ENCODE measurements around the gene CDIP1. TPM values are rescaled to one million over a fixed set of nuclear protein-coding genes. Genes with fewer than 3 reads are reported as not detected.

The CDIP1 gene
- total and polyA plus RNA-seq, 2 of the 8 experiments (the other 6 are each of a cell fraction or from before 2014, with no cell fraction given) = 56.6 to 76.3 TPM

- Histone ChIP-seq H3K27ac (ENCODE audit: low read depth, low read length) (no peak overlapping the region), H3K79me1 (ENCODE audit: low read depth, low read length) (0 out of 2 replicates have a peak, but pooled peaks cover 2% of the 10 kb centered on the region), H3K4me1 (replicated peaks in 1 of 4; ENCODE audit: control insufficient read depth in 3 of 4, insufficient read depth in 4 of 4, low read length in 3 of 4) (peaks cover 0 to 4% (median 3%) of the 10 kb centered on the region in 4 experiments; a peak in 5 of 7 replicates), H2AK5ac (ENCODE audit: low read depth, low read length) (no peak overlapping the region), H3K79me2 (ENCODE audit: control insufficient read depth in 1 of 2, insufficient read depth in 2 of 2, low read length in 2 of 2) (peaks cover 0 to 6% of the 10 kb centered on the region in 2 experiments; a peak in 2 of 4 replicates), H2BK12ac (ENCODE audit: low read depth, low read length) (no peak overlapping the region), H3K56ac (replicated peaks; ENCODE audit: insufficient read length, low read depth, low read length) (no peak overlapping the region), H3K9me3 (ENCODE audit: insufficient read depth in 2 of 2, low read depth in 1 of 2, low read length in 1 of 2) (no peaks in the 10 kb centered on the region), H4K8ac (ENCODE audit: extremely low read depth, insufficient read depth, low read length) (no peak overlapping the region), H2BK120ac (replicated peaks; ENCODE audit: low read depth, low read length) (no peak overlapping the region), H3K9ac (replicated peaks in 1 of 4; ENCODE audit: extremely low read depth in 1 of 4, low read depth in 3 of 4, low read length in 3 of 4) (no peak overlapping the region), H2BK15ac (ENCODE audit: low read length) (no peak overlapping the region), H4K5ac (ENCODE audit: insufficient read length, low read depth, low read length) (no peak overlapping the region), H3K4me2 (ENCODE audit: insufficient read depth in 1 of 2, low read depth in 2 of 2, low read length in 2 of 2) (no peak overlapping the region), H2BK5ac (ENCODE audit: low read depth, low read length) (no peak overlapping the region), H4K91ac (replicated peaks; ENCODE audit: insufficient read length, low read length) (no peak overlapping the region), H3K27me3 (replicated peaks in 1 of 4; ENCODE audit: control insufficient read depth in 3 of 4, extremely low read depth in 1 of 4, insufficient read depth in 3 of 4, low read length in 3 of 4) (no peaks in the 10 kb centered on the region), H2BK20ac (ENCODE audit: low read length) (no peak overlapping the region), H3K36me3 (ENCODE audit: control insufficient read depth in 2 of 4, insufficient read depth in 4 of 4, low read length in 3 of 4) (0 out of 8 replicates have a peak, but pooled peaks cover 0 to 3% (median 0%) of the 10 kb centered on the region in 4 experiments), H4K20me1 (replicated peaks in 1 of 2; ENCODE audit: control insufficient read depth in 1 of 2, insufficient read depth in 2 of 2, low read length in 2 of 2) (peaks cover 2 to 4% of the 10 kb centered on the region in 2 experiments), H3K18ac (ENCODE audit: extremely low read depth, low read length) (no peak overlapping the region), H2AFZ (ENCODE audit: low read length) (no peak overlapping the region), H3K23me2 (ENCODE audit: low read depth, low read length) (peaks cover 7% of the 10 kb centered on the region; the same call in 1 of the 2 replicates), H3K4me3 (ENCODE audit: extremely low read depth in 1 of 4, insufficient read depth in 2 of 4, low read depth in 3 of 4, low read length in 4 of 4) (no peak overlapping the region), H3K4ac (replicated peaks; ENCODE audit: insufficient read length, low read depth, low read length) (no peak overlapping the region), H3K23ac (ENCODE audit: insufficient read length) (no peak overlapping the region), H3K14ac (ENCODE audit: insufficient read length) (no peak overlapping the region)
- DNase-seq (ENCODE audit: low read depth in 1 of 2, low spot score in 2 of 2) (no peak), FAIRE-seq (no peak)
- 90% methylated on average over 2 of the region's 2 CpGs; no CpG with 5 or more reads in 1 of the 2 experiments for WGBS, 2 experiments (ENCODE audit: extremely low coverage in 1 of 2, insufficient coverage in 1 of 2, insufficient read length in 1 of 2, insufficient replicate concordance in 2 of 2, low coverage in 1 of 2, low lambda C conversion rate in 2 of 2, missing lambda C conversion rate in 1 of 2)
- CTCF ChIA-PET (ENCODE audit: partially characterized antibody) = interaction anchor here (1.8 kb wide), 1 partner anchor 67 kb away, joined by 5 read pairs; no protein-coding TSS in a partner anchor
- TF ChIP-seq POLR2AphosphoS5 (IDR thresholded peaks at IDR 0.05; ENCODE audit: low read depth, low read length) (no peak), RAD21 (IDR thresholded peaks at IDR 0.05 in 1 of 2, conservative IDR thresholded peaks at IDR 0.05 in 1 of 2; ENCODE audit: low read depth in 2 of 2, low read length in 2 of 2) (no peak), MAX (IDR thresholded peaks at IDR 0.05) (no peak), CHD2 (IDR thresholded peaks at IDR 0.05; ENCODE audit: low read length) (no peak), NRF1 (IDR thresholded peaks at IDR 0.05; ENCODE audit: low read depth, low read length) (no peak), CREB1 (IDR thresholded peaks at IDR 0.05) (no peak), SP1 (IDR thresholded peaks at IDR 0.05; ENCODE audit: low read depth, low read length) (no peak), TCF12 (IDR thresholded peaks at IDR 0.05; ENCODE audit: low read depth, low read length) (no peak), RNF2 (IDR thresholded peaks at IDR 0.05; ENCODE audit: borderline replicate concordance, low read depth, low read length, missing control alignments, poor library complexity, severe bottlenecking) (no peak), CHD1 (IDR thresholded peaks at IDR 0.05; ENCODE audit: low read depth, low read length) (no peak), NANOG (IDR thresholded peaks at IDR 0.05; ENCODE audit: insufficient read depth, low read depth, low read length, poor library complexity, severe bottlenecking) (no peak), CBX5 (IDR thresholded peaks at IDR 0.05; ENCODE audit: low read depth, low read length) (no peak)
- TF ChIP-seq, protein P1, sequence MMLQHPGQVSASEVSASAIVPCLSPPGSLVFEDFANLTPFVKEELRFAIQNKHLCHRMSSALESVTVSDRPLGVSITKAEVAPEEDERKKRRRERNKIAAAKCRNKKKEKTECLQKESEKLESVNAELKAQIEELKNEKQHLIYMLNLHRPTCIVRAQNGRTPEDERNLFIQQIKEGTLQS (IDR thresholded peaks at IDR 0.05; ENCODE audit: insufficient read depth, low read depth, low read length) = no peak
- POLR2A ChIA-PET (ENCODE audit: partially characterized antibody) = interaction anchor here (0.9 kb wide), 1 partner anchor 116 kb away, joined by 3 read pairs; no protein-coding TSS in a partner anchor
These were observed 57.0 kb downstream of the CDIP1 start for GRCh38 chr16:4481526-4481925.

Measured in H1 (cell line).